ENCODE results near the gene ELOVL6.

The ELOVL6 gene

DNA sequence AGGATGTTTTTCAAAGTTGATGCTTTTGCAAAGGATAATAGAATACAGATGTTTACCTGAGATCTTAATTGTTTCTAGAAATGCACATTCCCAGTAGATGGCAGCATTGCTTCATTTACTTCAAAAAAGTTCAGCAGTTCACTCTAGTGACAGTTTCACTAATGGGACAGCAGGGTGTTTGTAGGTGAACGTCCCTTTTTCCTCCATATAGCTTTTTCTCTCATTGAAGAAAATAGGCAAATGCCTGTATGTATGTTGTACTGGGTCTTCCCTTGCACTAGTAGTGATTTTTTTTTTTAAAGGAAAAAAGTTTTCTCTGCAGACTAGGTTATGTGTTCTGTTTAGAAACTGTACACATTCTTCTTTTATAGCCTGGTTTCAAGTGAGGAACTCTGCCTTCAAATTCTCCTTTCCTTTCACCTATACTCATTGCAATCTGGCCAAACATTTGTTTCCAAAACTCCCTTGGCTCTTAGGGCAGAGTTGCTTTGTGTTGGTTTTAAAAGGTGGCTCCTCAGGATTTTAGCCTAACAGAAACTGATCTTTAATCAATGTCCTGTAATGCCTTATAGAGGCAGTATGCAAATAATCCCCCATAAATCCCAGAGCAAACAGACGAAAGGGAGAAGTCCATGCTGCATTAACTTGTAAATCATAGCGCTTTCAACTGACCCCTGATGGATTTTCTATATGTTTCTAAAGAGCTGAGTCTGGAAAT lies 199.4 kb downstream of the ELOVL6 start:
- no peak overlapping the region for H3K4me3 ChIP-seq (ENCODE audit: low read depth, low read length)

DNA sequence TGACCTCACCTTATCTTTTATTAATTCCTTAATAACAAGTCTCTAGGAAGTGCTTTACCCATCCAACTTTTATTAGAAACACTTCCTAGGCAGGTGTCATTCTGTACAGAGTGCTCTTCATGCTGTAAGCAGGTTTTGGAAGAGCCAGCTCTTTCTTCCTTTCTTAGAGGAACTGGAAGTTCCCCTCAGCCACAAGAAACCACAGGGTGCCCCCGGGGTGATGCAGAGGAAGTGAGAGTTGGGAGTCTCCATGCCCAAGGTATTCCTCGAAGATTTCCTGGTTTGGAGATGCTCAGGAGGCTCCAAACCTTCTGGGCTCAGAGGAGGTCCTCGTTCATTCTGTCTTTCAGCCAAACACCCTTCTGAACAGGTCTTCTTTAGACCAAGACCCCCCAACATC lies 201.9 kb downstream of the ELOVL6 start:
- no peak overlapping the region for H3K4me3 ChIP-seq (ENCODE audit: low read depth, low read length)

All from iPS-11a (cell line).